ENCODE measurements around the gene C1orf232. TPM values are rescaled to one million over a fixed set of nuclear protein-coding genes. Genes with fewer than 3 reads are reported as not detected.
A peak's percentile ranks its signal among the peaks of the same experiment; 100 is the strongest.

Gene C1orf232
- total and polyA plus RNA-seq, 9 of the 15 experiments (the other 6 are each of a cell fraction or from before 2014, with no cell fraction given) = not detected

DNA sequence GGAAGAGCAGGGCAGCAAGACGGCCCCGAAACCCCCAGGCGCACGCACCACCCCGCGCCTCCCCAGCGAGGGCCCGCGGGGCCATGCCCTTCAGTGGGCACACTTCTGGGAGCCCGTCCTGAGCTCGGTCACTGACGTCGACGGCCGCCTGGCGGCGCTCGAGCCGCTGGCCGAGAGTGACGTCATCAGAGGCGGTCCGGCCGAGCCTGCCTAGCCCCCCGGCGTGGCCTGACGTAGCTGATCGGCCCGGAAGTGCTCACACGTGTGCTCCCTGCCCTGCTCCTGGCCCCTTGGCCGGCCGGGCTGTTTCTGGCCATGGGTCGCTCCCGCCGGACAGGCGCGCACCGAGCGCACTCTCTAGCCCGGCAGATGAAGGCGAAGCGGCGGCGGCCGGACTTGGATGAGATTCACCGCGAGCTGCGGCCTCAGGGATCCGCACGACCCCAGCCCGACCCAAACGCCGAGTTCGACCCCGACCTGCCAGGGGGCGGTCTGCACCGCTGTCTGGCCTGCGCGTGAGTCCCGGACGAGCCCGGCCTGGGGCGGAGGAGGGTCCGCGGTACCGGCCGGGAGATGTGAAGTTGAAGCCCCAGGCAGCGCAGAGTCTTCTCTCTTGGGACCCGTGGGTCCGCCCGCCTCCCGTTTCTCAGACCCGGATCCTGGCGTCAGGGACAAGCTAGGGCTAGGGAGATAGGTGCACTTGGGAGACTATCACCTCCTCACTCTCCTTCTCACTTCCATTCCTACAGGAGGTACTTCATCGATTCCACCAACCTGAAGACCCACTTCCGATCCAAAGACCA lies 1.1 kb upstream of the C1orf232 start, which contains the start of gene ZNF593 (continued):
- TF ChIP-seq, protein P1, sequence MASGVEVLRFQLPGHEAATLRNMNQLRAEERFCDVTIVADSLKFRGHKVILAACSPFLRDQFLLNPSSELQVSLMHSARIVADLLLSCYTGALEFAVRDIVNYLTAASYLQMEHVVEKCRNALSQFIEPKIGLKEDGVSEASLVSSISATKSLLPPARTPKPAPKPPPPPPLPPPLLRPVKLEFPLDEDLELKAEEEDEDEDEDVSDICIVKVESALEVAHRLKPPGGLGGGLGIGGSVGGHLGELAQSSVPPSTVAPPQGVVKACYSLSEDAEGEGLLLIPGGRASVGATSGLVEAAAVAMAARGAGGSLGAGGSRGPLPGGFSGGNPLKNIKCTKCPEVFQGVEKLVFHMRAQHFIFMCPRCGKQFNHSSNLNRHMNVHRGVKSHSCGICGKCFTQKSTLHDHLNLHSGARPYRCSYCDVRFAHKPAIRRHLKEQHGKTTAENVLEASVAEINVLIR (CRISPR knock-in tag; IDR thresholded peaks at IDR 0.05) = peak; percentile 99
- no peak for TF ChIP-seq POLR2H (tag; IDR thresholded peaks at IDR 0.05; ENCODE audit: low read depth)
- peak in 1 of 2 experiments; percentile 76; a peak in 2 of 4 replicates for TF ChIP-seq FOXK2 (conservative IDR thresholded peaks at IDR 0.05 in 1 of 2, IDR thresholded peaks at IDR 0.05 in 1 of 2; ENCODE audit: low read depth in 2 of 2)
- peak; percentile 35; the same call in 1 of the 2 replicates for TF ChIP-seq EP300 (IDR thresholded peaks at IDR 0.05; ENCODE audit: low read length)
- no peak for TF ChIP-seq SMARCB1 (IDR thresholded peaks at IDR 0.05; ENCODE audit: insufficient read length, low read depth)
- TF ChIP-seq STAG1 (CRISPR knock-in tag; IDR thresholded peaks at IDR 0.05; ENCODE audit: borderline replicate concordance) = peak; percentile 80
- no peak for TF ChIP-seq RBM17 (IDR thresholded peaks at IDR 0.05; ENCODE audit: borderline replicate concordance, low read depth, low read length)
- TF ChIP-seq, protein P2, sequence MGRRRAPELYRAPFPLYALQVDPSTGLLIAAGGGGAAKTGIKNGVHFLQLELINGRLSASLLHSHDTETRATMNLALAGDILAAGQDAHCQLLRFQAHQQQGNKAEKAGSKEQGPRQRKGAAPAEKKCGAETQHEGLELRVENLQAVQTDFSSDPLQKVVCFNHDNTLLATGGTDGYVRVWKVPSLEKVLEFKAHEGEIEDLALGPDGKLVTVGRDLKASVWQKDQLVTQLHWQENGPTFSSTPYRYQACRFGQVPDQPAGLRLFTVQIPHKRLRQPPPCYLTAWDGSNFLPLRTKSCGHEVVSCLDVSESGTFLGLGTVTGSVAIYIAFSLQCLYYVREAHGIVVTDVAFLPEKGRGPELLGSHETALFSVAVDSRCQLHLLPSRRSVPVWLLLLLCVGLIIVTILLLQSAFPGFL (CRISPR knock-in tag; IDR thresholded peaks at IDR 0.05) = no peak
- TF ChIP-seq ILK (tag; IDR thresholded peaks at IDR 0.05; ENCODE audit: borderline replicate concordance, low read depth) = no peak
- no peak for TF ChIP-seq ASH1L (IDR thresholded peaks at IDR 0.05; ENCODE audit: borderline replicate concordance, low read depth, partially characterized antibody)
- no peak for TF ChIP-seq NFIX (CRISPR knock-in tag; IDR thresholded peaks at IDR 0.05; ENCODE audit: low read depth)
- no peak for TF ChIP-seq EHMT2 (IDR thresholded peaks at IDR 0.05)
- TF ChIP-seq SAFB2 (IDR thresholded peaks at IDR 0.05; ENCODE audit: borderline replicate concordance, low read depth, low read length, severe bottlenecking) = no peak
- TF ChIP-seq, protein P3, sequence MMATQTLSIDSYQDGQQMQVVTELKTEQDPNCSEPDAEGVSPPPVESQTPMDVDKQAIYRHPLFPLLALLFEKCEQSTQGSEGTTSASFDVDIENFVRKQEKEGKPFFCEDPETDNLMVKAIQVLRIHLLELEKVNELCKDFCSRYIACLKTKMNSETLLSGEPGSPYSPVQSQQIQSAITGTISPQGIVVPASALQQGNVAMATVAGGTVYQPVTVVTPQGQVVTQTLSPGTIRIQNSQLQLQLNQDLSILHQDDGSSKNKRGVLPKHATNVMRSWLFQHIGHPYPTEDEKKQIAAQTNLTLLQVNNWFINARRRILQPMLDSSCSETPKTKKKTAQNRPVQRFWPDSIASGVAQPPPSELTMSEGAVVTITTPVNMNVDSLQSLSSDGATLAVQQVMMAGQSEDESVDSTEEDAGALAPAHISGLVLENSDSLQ (IDR thresholded peaks at IDR 0.05) = peak; percentile 26
- peak; percentile 95 for TF ChIP-seq XRCC5 (IDR thresholded peaks at IDR 0.05; ENCODE audit: low read depth, low read length)
- TF ChIP-seq TGIF2 (CRISPR knock-in tag; IDR thresholded peaks at IDR 0.05) = no peak; the same call in none of the 2 replicates
- TF ChIP-seq ETV6 (IDR thresholded peaks at IDR 0.05; ENCODE audit: borderline replicate concordance in 1 of 2, low read depth in 2 of 2, low read length in 1 of 2) = no peak
- peak; percentile 78 for TF ChIP-seq ETV6 (CRISPR knock-in tag; IDR thresholded peaks at IDR 0.05; ENCODE audit: borderline replicate concordance)
- TF ChIP-seq DDX20 (tag; IDR thresholded peaks at IDR 0.05; ENCODE audit: low read depth) = no peak
- no peak for TF ChIP-seq DNMT1 (IDR thresholded peaks at IDR 0.05)
- peak; percentile 98 to 99 for TF ChIP-seq SIN3A (IDR thresholded peaks at IDR 0.05; ENCODE audit: borderline replicate concordance in 2 of 2, control insufficient read depth in 1 of 2, low read depth in 2 of 2, low read length in 2 of 2)
- no peak for TF ChIP-seq CHD2 (IDR thresholded peaks at IDR 0.05; ENCODE audit: low read depth, low read length)
- TF ChIP-seq KLF16 (IDR thresholded peaks at IDR 0.05) = peak; percentile 59
- no peak for TF ChIP-seq ZNF780A (CRISPR knock-in tag; IDR thresholded peaks at IDR 0.05)
- peak in 1 of 2 experiments; percentile 48; a peak in 3 of 4 replicates for TF ChIP-seq RCOR1 (IDR thresholded peaks at IDR 0.05; ENCODE audit: borderline replicate concordance in 1 of 2, low read depth in 2 of 2, low read length in 2 of 2)
- TF ChIP-seq DIDO1 (tag; IDR thresholded peaks at IDR 0.05; ENCODE audit: low read depth) = peak; percentile 69
